Liver (tissue), 9 donors: ENCODE results near the gene ADCY3. TPM values are rescaled to one million over a fixed set of nuclear protein-coding genes. Genes with fewer than 3 reads are reported as not detected.

Experiments
- DNase-seq: peaks from one replicate; pipeline ENCODE4 v3.0.0-alpha.2; 2017; ENCODE audit warnings: low spot score
- H3K27ac ChIP-seq, 2 donors: one replicate each; pipeline ENCODE4 v1.7.0; 2013; ENCODE audit warnings: inconsistent platforms in 2 of 2, low read length in 2 of 2, control low read depth in 1 of 2, low read depth in 1 of 2, mild to moderate bottlenecking in 1 of 2
- H3K27me3 ChIP-seq, 4 donors: one replicate each; pipeline versions ENCODE4 v1.6.1 to v1.7.0; 2013; ENCODE audit warnings: low read length in 3 of 4, inconsistent platforms in 1 of 4, mild to moderate bottlenecking in 1 of 4, moderate library complexity in 1 of 4; ENCODE audit not compliant: control insufficient read depth in 4 of 4, insufficient read depth in 4 of 4
- H3K36me3 ChIP-seq, 4 donors: one replicate each; pipeline versions ENCODE4 v1.6.1 to v1.7.0; 2013; ENCODE audit warnings: low read length in 3 of 4, mild to moderate bottlenecking in 3 of 4, low read depth in 1 of 4, moderate library complexity in 1 of 4; ENCODE audit not compliant: control insufficient read depth in 4 of 4, insufficient read depth in 3 of 4
- H3K4me1 ChIP-seq, 4 donors: one replicate each; pipeline versions ENCODE4 v1.6.1 to v1.7.0; 2013; ENCODE audit warnings: low read length in 3 of 4, mild to moderate bottlenecking in 3 of 4, moderate library complexity in 1 of 4; ENCODE audit not compliant: control insufficient read depth in 4 of 4, insufficient read depth in 4 of 4
- H3K4me3 ChIP-seq, 3 donors: one replicate each; pipeline versions ENCODE4 v1.6.1 to v1.7.0; 2013; ENCODE audit warnings: low read length in 3 of 3, control low read depth in 1 of 3, low read depth in 1 of 3, mild to moderate bottlenecking in 1 of 3
- H3K9ac ChIP-seq, 2 donors: one replicate each; pipeline ENCODE4 v1.7.0; 2013; ENCODE audit warnings: low read length in 2 of 2, mild to moderate bottlenecking in 2 of 2, moderate library complexity in 2 of 2, control low read depth in 1 of 2, low read depth in 1 of 2
- H3K9me3 ChIP-seq, 4 donors: one replicate each; pipeline versions ENCODE4 v1.6.1 to v1.7.0; 2013; ENCODE audit warnings: low read length in 3 of 4; ENCODE audit not compliant: control insufficient read depth in 4 of 4
- CTCF ChIP-seq: fragments of 150-350 bp; IDR thresholded peaks from 2 replicates; pipeline ENCODE4 v1.5.1; 2017; ENCODE audit warnings: improper control_type of control experiment, low read depth, low read length; ENCODE audit not compliant: missing input control
- EGR1 ChIP-seq, 2 donors: IDR thresholded peaks; 2 replicates each; pipeline ENCODE4 v1.6.1; 2016 to 2018; ENCODE audit warnings: antibody characterized with exemption in 2 of 2, low read depth in 2 of 2
- FOXA1 ChIP-seq: IDR thresholded peaks from 2 replicates; pipeline ENCODE4 v1.6.1; 2016; ENCODE audit warnings: antibody characterized with exemption
- FOXA2 ChIP-seq: IDR thresholded peaks from 2 replicates; pipeline ENCODE4 v1.6.1; 2016; ENCODE audit warnings: antibody characterized with exemption
- GABPA ChIP-seq, 2 donors: IDR thresholded peaks in 1 of 2; conservative IDR thresholded peaks in 1 of 2; 2 replicates each; pipeline ENCODE4 v1.6.1; 2016; ENCODE audit warnings: antibody characterized with exemption in 2 of 2, mild to moderate bottlenecking in 1 of 2, moderate library complexity in 1 of 2
- HNF4A ChIP-seq, 2 donors: conservative IDR thresholded peaks; 2 replicates each; pipeline ENCODE4 v1.6.1; 2016; ENCODE audit warnings: antibody characterized with exemption in 2 of 2, mild to moderate bottlenecking in 2 of 2
- HNF4G ChIP-seq: IDR thresholded peaks from 2 replicates; pipeline ENCODE4 v1.6.1; 2016; ENCODE audit warnings: antibody characterized with exemption
- JUND ChIP-seq, 2 donors: IDR thresholded peaks; 2 replicates each; pipeline ENCODE4 v1.6.1; 2016; ENCODE audit warnings: antibody characterized with exemption in 2 of 2
- NR2F2 ChIP-seq: IDR thresholded peaks from 2 replicates; pipeline ENCODE4 v1.6.1; 2016; ENCODE audit warnings: antibody characterized with exemption
- RAD21 ChIP-seq, 2 donors: IDR thresholded peaks; 2 replicates each; pipeline ENCODE4 v1.6.1; 2016; ENCODE audit warnings: antibody characterized with exemption in 2 of 2, mild to moderate bottlenecking in 2 of 2
- REST ChIP-seq: IDR thresholded peaks from 2 replicates; pipeline ENCODE4 v1.6.1; 2016; ENCODE audit warnings: antibody characterized with exemption, mild to moderate bottlenecking
- RXRA ChIP-seq, 2 donors: IDR thresholded peaks; 2 replicates each; pipeline ENCODE4 v1.6.1; 2017 to 2018; ENCODE audit warnings: antibody characterized with exemption in 2 of 2, mild to moderate bottlenecking in 1 of 2
- SP1 ChIP-seq: IDR thresholded peaks from 2 replicates; pipeline ENCODE4 v1.6.1; 2018; ENCODE audit warnings: antibody characterized with exemption, mild to moderate bottlenecking
- TAF1 ChIP-seq: conservative IDR thresholded peaks from 2 replicates; pipeline ENCODE4 v1.6.1; 2016; ENCODE audit warnings: antibody characterized with exemption, mild to moderate bottlenecking
- YY1 ChIP-seq: IDR thresholded peaks from 2 replicates; pipeline ENCODE4 v1.6.1; 2016; ENCODE audit warnings: antibody characterized with exemption, mild to moderate bottlenecking
- WGBS: extraction: QIAGEN DNeasy Blood & Tissue Kit; methylation state at CpG from one replicate; pipeline ENCODE4 v1.1.7; 2013; 5-methylcytosine and 5-hydroxymethylcytosine counted together
- polyA plus RNA-seq, 2 donors: library from polyadenylated mRNA; stranded (reverse) in 1 of 2; unstranded in 1 of 2; fragments of 200-250 nt in 1 of 2; fragments of >200 nt in 1 of 2; fragmentation: Nextera tagmentation in 1 of 2; extraction: Ambion mirVana in 1 of 2; gene quantifications; one replicate each; pipeline versions ENCODE4 v1.2.1 to v1.2.3, GENCODE V29; 2013 to 2015
- total RNA-seq, 2 donors: library from RNA; depleted of rRNA; stranded (reverse); fragments of >200 nt; gene quantifications; one replicate each; pipeline ENCODE4 v1.2.3, GENCODE V29; 2014
- TF ChIP-seq, protein P1 (sequence below): IDR thresholded peaks from 2 replicates; pipeline ENCODE4 v1.6.1; 2016; ENCODE audit warnings: antibody characterized with exemption
- TF ChIP-seq, protein P2 (sequence below): IDR thresholded peaks from 2 replicates; pipeline ENCODE4 v1.6.1; 2016; ENCODE audit warnings: antibody characterized with exemption
- TF ChIP-seq, protein P3 (sequence below): IDR thresholded peaks from 2 replicates; pipeline ENCODE4 v1.6.1; 2016; ENCODE audit warnings: antibody characterized with exemption
- donor health status: healthy.
- donor health status: healthy.
- donor health status: healthy.
- donor health status: healthy.
- donor health status: healthy.

The ADCY3 gene
- total and polyA plus RNA-seq, 4 donors, result 0.99 to 8.4 (median 6.4) TPM

- H3K4me1 ChIP-seq, result peaks cover 0 to 2% (median under 1%) of the 10 kb centered on the region in 4 donors
- H3K9ac ChIP-seq, result no peak overlapping the region
- H3K27me3 ChIP-seq, result no peaks in the 10 kb centered on the region
- no peak overlapping the region for H3K4me3 ChIP-seq
- H3K9me3 ChIP-seq, result no peaks in the 10 kb centered on the region
- WGBS, result 88% methylated on average over 13 of the region's 13 CpGs
- no peak for DNase-seq
- peaks cover 0 to 1% (median 0%) of the 10 kb centered on the region in 4 donors for H3K36me3 ChIP-seq
- H3K27ac ChIP-seq, result peak overlapping the region in 1 of 2 donors; percentile 57
- TF ChIP-seq, protein P1, sequence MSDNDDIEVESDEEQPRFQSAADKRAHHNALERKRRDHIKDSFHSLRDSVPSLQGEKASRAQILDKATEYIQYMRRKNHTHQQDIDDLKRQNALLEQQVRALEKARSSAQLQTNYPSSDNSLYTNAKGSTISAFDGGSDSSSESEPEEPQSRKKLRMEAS, result no peak
- TF ChIP-seq JUND (IDR thresholded peaks at IDR 0.05) (no peak), REST (no peak)
Measured at GRCh38 chr2:24886126-24886501, 33.9 kb downstream of the ADCY3 start.

GRCh38 chr2:24885221-24886125 lies 34.6 kb downstream of the ADCY3 start:
- Histone ChIP-seq H3K9me3 (no peaks in the 10 kb centered on the region), H3K4me1 (peaks cover 0 to 2% (median under 1%) of the 10 kb centered on the region in 4 donors), H3K27me3 (no peaks in the 10 kb centered on the region), H3K9ac (no peak overlapping the region), H3K36me3 (peaks cover 0 to 1% (median 0%) of the 10 kb centered on the region in 4 donors), H3K4me3 (no peak overlapping the region), H3K27ac (no peak overlapping the region)
- TF ChIP-seq, protein P1, result no peak
- no peak for TF ChIP-seq YY1
- TF ChIP-seq HNF4A (conservative IDR thresholded peaks at IDR 0.05), result no peak
- no peak for TF ChIP-seq CTCF
- no peak for TF ChIP-seq FOXA1
- TF ChIP-seq NR2F2, result no peak
- TF ChIP-seq TAF1, result no peak
- no peak for TF ChIP-seq JUND (IDR thresholded peaks at IDR 0.05)
- TF ChIP-seq, protein P2, sequence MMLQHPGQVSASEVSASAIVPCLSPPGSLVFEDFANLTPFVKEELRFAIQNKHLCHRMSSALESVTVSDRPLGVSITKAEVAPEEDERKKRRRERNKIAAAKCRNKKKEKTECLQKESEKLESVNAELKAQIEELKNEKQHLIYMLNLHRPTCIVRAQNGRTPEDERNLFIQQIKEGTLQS, result no peak
- TF ChIP-seq RAD21 (IDR thresholded peaks at IDR 0.05), result no peak
- TF ChIP-seq, protein P3, sequence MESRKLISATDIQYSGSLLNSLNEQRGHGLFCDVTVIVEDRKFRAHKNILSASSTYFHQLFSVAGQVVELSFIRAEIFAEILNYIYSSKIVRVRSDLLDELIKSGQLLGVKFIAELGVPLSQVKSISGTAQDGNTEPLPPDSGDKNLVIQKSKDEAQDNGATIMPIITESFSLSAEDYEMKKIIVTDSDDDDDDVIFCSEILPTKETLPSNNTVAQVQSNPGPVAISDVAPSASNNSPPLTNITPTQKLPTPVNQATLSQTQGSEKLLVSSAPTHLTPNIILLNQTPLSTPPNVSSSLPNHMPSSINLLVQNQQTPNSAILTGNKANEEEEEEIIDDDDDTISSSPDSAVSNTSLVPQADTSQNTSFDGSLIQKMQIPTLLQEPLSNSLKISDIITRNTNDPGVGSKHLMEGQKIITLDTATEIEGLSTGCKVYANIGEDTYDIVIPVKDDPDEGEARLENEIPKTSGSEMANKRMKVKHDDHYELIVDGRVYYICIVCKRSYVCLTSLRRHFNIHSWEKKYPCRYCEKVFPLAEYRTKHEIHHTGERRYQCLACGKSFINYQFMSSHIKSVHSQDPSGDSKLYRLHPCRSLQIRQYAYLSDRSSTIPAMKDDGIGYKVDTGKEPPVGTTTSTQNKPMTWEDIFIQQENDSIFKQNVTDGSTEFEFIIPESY, result no peak
- no peak for TF ChIP-seq HNF4G
- no peak for TF ChIP-seq SP1
- TF ChIP-seq FOXA2, result no peak
- TF ChIP-seq GABPA (IDR thresholded peaks at IDR 0.05 in 1 of 2, conservative IDR thresholded peaks at IDR 0.05 in 1 of 2), result no peak
- TF ChIP-seq EGR1 (IDR thresholded peaks at IDR 0.05; ENCODE audit: low read depth in 2 of 2), result no peak
- TF ChIP-seq RXRA (IDR thresholded peaks at IDR 0.05), result no peak
- TF ChIP-seq REST, result no peak
- no peak for DNase-seq
- WGBS, result 86% methylated on average over 11 of the region's 11 CpGs
